CD4-positive, alpha-beta T cell treated with Interleukin-4 for 4 hours (primary cell): ENCODE measurements around the gene CSF1R.

ENCODE experiments used
- DNase-seq: peaks from one replicate; pipeline ENCODE4 v3.0.0-alpha.2; 2020

The CSF1R gene

GRCh38 chr5:150022158-150022531 lies 64.2 kb downstream of the CSF1R start:
- no peak for DNase-seq

GRCh38 chr5:150021491-150022157 lies 64.7 kb downstream of the CSF1R start:
- DNase-seq = no peak

- DNase-seq = no peak
Measured at GRCh38 chr5:150020249-150020648, 66.1 kb downstream of the CSF1R start.

- no peak for DNase-seq
Measured at GRCh38 chr5:150017226-150018005, 68.9 kb downstream of the CSF1R start.

GRCh38 chr5:150016537-150016936 lies 69.8 kb downstream of the CSF1R start:
- no peak for DNase-seq

- no peak for DNase-seq
Measured at GRCh38 chr5:150015415-150015814, 70.9 kb downstream of the CSF1R start.

GRCh38 chr5:150014456-150014855 lies 71.9 kb downstream of the CSF1R start:
- DNase-seq = no peak

- no peak for DNase-seq
Measured at GRCh38 chr5:150013931-150014330, 72.4 kb downstream of the CSF1R start.

GRCh38 chr5:150009671-150010387 lies 76.5 kb downstream of the CSF1R start:
- DNase-seq = no peak

GRCh38 chr5:150007050-150007449 lies 79.3 kb downstream of the CSF1R start:
- no peak for DNase-seq

GRCh38 chr5:150006318-150006717 lies 80.0 kb downstream of the CSF1R start:
- DNase-seq = no peak
